Muscle layer of duodenum (tissue), 2 donors: ENCODE data around the gene STX8.

Experiments
- H3K27ac ChIP-seq: one replicate; pipeline ENCODE4 v1.7.0; 2013; ENCODE audit warnings: mild to moderate bottlenecking, low read length
- H3K27me3 ChIP-seq: one replicate; pipeline ENCODE4 v1.7.0; 2013; ENCODE audit warnings: low read depth, mild to moderate bottlenecking, control low read depth, low read length
- H3K36me3 ChIP-seq, 2 donors: one replicate each; pipeline ENCODE4 v1.7.0; 2013; ENCODE audit warnings: low read length in 2 of 2, control low read depth in 1 of 2, mild to moderate bottlenecking in 1 of 2; ENCODE audit not compliant: insufficient read depth in 2 of 2, control insufficient read depth in 1 of 2
- H3K4me1 ChIP-seq, 2 donors: one replicate each; pipeline ENCODE4 v1.7.0; 2013; ENCODE audit warnings: low read length in 2 of 2, mild to moderate bottlenecking in 2 of 2, control low read depth in 1 of 2, moderate library complexity in 1 of 2; ENCODE audit not compliant: insufficient read depth in 2 of 2, control insufficient read depth in 1 of 2
- H3K4me3 ChIP-seq, 2 donors: one replicate each; pipeline ENCODE4 v1.7.0; 2013; ENCODE audit warnings: low read length in 2 of 2, low read depth in 1 of 2, mild to moderate bottlenecking in 1 of 2
- H3K9me3 ChIP-seq, 2 donors: one replicate each; pipeline ENCODE4 v1.7.0; 2013; ENCODE audit warnings: low read length in 2 of 2, control low read depth in 1 of 2, mild to moderate bottlenecking in 1 of 2; ENCODE audit not compliant: control insufficient read depth in 1 of 2
- donor health status: healthy.

Gene STX8

GRCh38 chr17:9527788-9528187 is 47.8 kb downstream of the STX8 start:
- no peaks in the 10 kb centered on the region for H3K36me3 ChIP-seq
- no peaks in the 10 kb centered on the region for H3K9me3 ChIP-seq
- H3K27ac ChIP-seq: no peak overlapping the region
- no peaks in the 10 kb centered on the region for H3K4me1 ChIP-seq
- no peak overlapping the region for H3K4me3 ChIP-seq
- H3K27me3 ChIP-seq: no peaks in the 10 kb centered on the region

- H3K36me3 ChIP-seq: no peaks in the 10 kb centered on the region
- H3K4me3 ChIP-seq: no peak overlapping the region
- no peaks in the 10 kb centered on the region for H3K27me3 ChIP-seq
- no peak overlapping the region for H3K27ac ChIP-seq
- H3K9me3 ChIP-seq: no peaks in the 10 kb centered on the region
- peaks cover 0 to 9% of the 10 kb centered on the region in 2 donors for H3K4me1 ChIP-seq
Measured at GRCh38 chr17:9522074-9522473, 53.5 kb downstream of the STX8 start.

- Histone ChIP-seq H3K27me3 (no peaks in the 10 kb centered on the region), H3K4me3 (no peak overlapping the region), H3K36me3 (no peaks in the 10 kb centered on the region), H3K9me3 (no peaks in the 10 kb centered on the region), H3K4me1 (peaks cover 0 to 9% of the 10 kb centered on the region in 2 donors), H3K27ac (no peak overlapping the region)
Measured at GRCh38 chr17:9521062-9521461, 54.6 kb downstream of the STX8 start.

- Histone ChIP-seq H3K27ac (no peak overlapping the region), H3K4me1 (peaks cover 0 to 9% of the 10 kb centered on the region in 2 donors), H3K4me3 (no peak overlapping the region), H3K9me3 (no peaks in the 10 kb centered on the region), H3K36me3 (no peaks in the 10 kb centered on the region), H3K27me3 (no peaks in the 10 kb centered on the region)
Measured at GRCh38 chr17:9520649-9521048, 55.0 kb downstream of the STX8 start.

- no peaks in the 10 kb centered on the region for H3K9me3 ChIP-seq
- H3K36me3 ChIP-seq: no peaks in the 10 kb centered on the region
Measured at GRCh38 chr17:9519583-9520272, 55.9 kb downstream of the STX8 start.

GRCh38 chr17:9517396-9517795 is 58.2 kb downstream of the STX8 start:
- Histone ChIP-seq H3K36me3 (no peaks in the 10 kb centered on the region), H3K4me3 (no peak overlapping the region), H3K27ac (no peak overlapping the region), H3K27me3 (no peaks in the 10 kb centered on the region), H3K4me1 (peaks cover 0 to 9% of the 10 kb centered on the region in 2 donors), H3K9me3 (no peaks in the 10 kb centered on the region)

More at GRCh38 chr17:9519583-9520272, 55.9 kb downstream of the STX8 start:
- Histone ChIP-seq H3K4me3 (no peak overlapping the region), H3K4me1 (peaks cover 0 to 9% of the 10 kb centered on the region in 2 donors), H3K27me3 (no peaks in the 10 kb centered on the region), H3K27ac (no peak overlapping the region)

GRCh38 chr17:9513266-9513665 is 62.4 kb downstream of the STX8 start:
- Histone ChIP-seq H3K27ac (no peak overlapping the region), H3K36me3 (no peaks in the 10 kb centered on the region), H3K4me3 (no peak overlapping the region), H3K4me1 (no peaks in the 10 kb centered on the region), H3K9me3 (peaks cover 4 to 15% of the 10 kb centered on the region in 2 donors), H3K27me3 (no peaks in the 10 kb centered on the region)

- Histone ChIP-seq H3K36me3 (no peaks in the 10 kb centered on the region), H3K4me1 (no peaks in the 10 kb centered on the region), H3K27me3 (no peaks in the 10 kb centered on the region), H3K4me3 (no peak overlapping the region), H3K27ac (no peak overlapping the region), H3K9me3 (peaks cover 4 to 22% of the 10 kb centered on the region in 2 donors)
Measured at GRCh38 chr17:9512323-9513168, 63.1 kb downstream of the STX8 start.

- H3K27me3 ChIP-seq: no peaks in the 10 kb centered on the region
- H3K36me3 ChIP-seq: no peaks in the 10 kb centered on the region
Measured at GRCh38 chr17:9509236-9509816, 66.3 kb downstream of the STX8 start.

GRCh38 chr17:9499041-9499440 is 76.6 kb downstream of the STX8 start:
- H3K27me3 ChIP-seq: no peaks in the 10 kb centered on the region
- H3K4me1 ChIP-seq: no peaks in the 10 kb centered on the region
- no peak overlapping the region for H3K27ac ChIP-seq
- no peak overlapping the region for H3K4me3 ChIP-seq
- no peaks in the 10 kb centered on the region for H3K9me3 ChIP-seq
- peaks cover 0 to 13% of the 10 kb centered on the region in 2 donors for H3K36me3 ChIP-seq

More at GRCh38 chr17:9509236-9509816, 66.3 kb downstream of the STX8 start:
- Histone ChIP-seq H3K4me3 (no peak overlapping the region), H3K4me1 (no peaks in the 10 kb centered on the region), H3K27ac (no peak overlapping the region), H3K9me3 (peaks cover 4 to 22% of the 10 kb centered on the region in 2 donors)

GRCh38 chr17:9498490-9498889 is 77.1 kb downstream of the STX8 start:
- Histone ChIP-seq H3K4me3 (no peak overlapping the region), H3K27ac (no peak overlapping the region)

More at GRCh38 chr17:9498490-9498889, 77.1 kb downstream of the STX8 start:
- no peaks in the 10 kb centered on the region for H3K4me1 ChIP-seq
- no peaks in the 10 kb centered on the region for H3K9me3 ChIP-seq
- H3K36me3 ChIP-seq: peaks cover 0 to 13% of the 10 kb centered on the region in 2 donors
- no peaks in the 10 kb centered on the region for H3K27me3 ChIP-seq
